ACC112 (cell line): Measurements from ENCODE around the gene NOD1.
"Not testable (repeated sequence)": the region's sequence is repeated elsewhere in the genome, so short reads cannot be mapped to it uniquely, and the experiment has no call there.

Experiments
- H2AFZ ChIP-seq: fragments of 200-600 bp; sonication (generic); one replicate; pipeline ENCODE4 v1.6.0; 2017; ENCODE audit warnings: antibody characterized with exemption, low read length; ENCODE audit not compliant: unreplicated experiment
- H3K27ac ChIP-seq: fragments of 200-600 bp; sonication (generic); 2 replicates; pipeline ENCODE4 v1.5.1; 2014; ENCODE audit warnings: low read depth, mild to moderate bottlenecking, antibody characterized with exemption, low read length, moderate library complexity
- H3K27me3 ChIP-seq: fragments of 200-600 bp; sonication (generic); 2 replicates; pipeline ENCODE4 v1.6.1; 2014; ENCODE audit warnings: mild to moderate bottlenecking, antibody characterized with exemption, low read length, moderate library complexity, mixed read lengths; ENCODE audit not compliant: insufficient read depth
- H3K36me3 ChIP-seq: fragments of 200-600 bp; sonication (generic); 2 replicates; pipeline ENCODE4 v1.6.1; 2016; ENCODE audit warnings: mild to moderate bottlenecking, antibody characterized with exemption, low read length, moderate library complexity, mixed read lengths; ENCODE audit not compliant: insufficient read depth
- H3K4me1 ChIP-seq: fragments of 200-600 bp; sonication (generic); one replicate; pipeline ENCODE4 v1.6.1; 2016; ENCODE audit warnings: low read length, mixed read lengths; ENCODE audit not compliant: insufficient read depth, unreplicated experiment, control insufficient read depth
- H3K4me3 ChIP-seq: fragments of 200-600 bp; sonication (generic); 2 replicates; pipeline ENCODE4 v1.5.1; 2014; ENCODE audit warnings: mild to moderate bottlenecking, low read depth, low read length
- H3K79me2 ChIP-seq: fragments of 200-600 bp; sonication (generic); one replicate; pipeline ENCODE4 v1.6.0; 2016; ENCODE audit warnings: low read length; ENCODE audit not compliant: control insufficient read depth, unreplicated experiment, insufficient read depth

NOD1 gene

GRCh38 chr7:30504301-30505173 lies 26.0 kb upstream of the NOD1 start, which contains the start of gene GGCT:
TSS of gene GGCT (minus strand) at chr7:30504829. CDS start at chr7:30504709, 120 bp downstream.
- Histone ChIP-seq H3K27me3 (no peaks in the 10 kb centered on the region), H3K36me3 (peaks cover 4% of the 10 kb centered on the region), H3K4me1 (peaks cover 15% of the 10 kb centered on the region), H3K4me3 (peak within 1 kb of the TSS; percentile 99), H3K79me2 (peaks cover 43% of the 10 kb centered on the region), H2AFZ (peak within 1 kb of the TSS; percentile 89), H3K27ac (peak within 1 kb of the TSS; percentile 45)

GRCh38 chr7:30503274-30504212 lies 25.0 kb upstream of the NOD1 start:
- Histone ChIP-seq H3K79me2 (peaks cover 43% of the 10 kb centered on the region), H3K27me3 (no peaks in the 10 kb centered on the region), H3K36me3 (peaks cover 8% of the 10 kb centered on the region), H3K27ac (no peak overlapping the region), H3K4me1 (peaks cover 15% of the 10 kb centered on the region), H2AFZ (peak overlapping the region; percentile 89), H3K4me3 (peak overlapping the region; percentile 99)

GRCh38 chr7:30502470-30503251 lies 24.1 kb upstream of the NOD1 start:
- Histone ChIP-seq H2AFZ (no peak overlapping the region), H3K4me1 (peaks cover 15% of the 10 kb centered on the region), H3K27ac (no peak overlapping the region), H3K79me2 (peaks cover 44% of the 10 kb centered on the region), H3K4me3 (peak overlapping the region; percentile 99), H3K27me3 (no peaks in the 10 kb centered on the region), H3K36me3 (peaks cover 10% of the 10 kb centered on the region)

GRCh38 chr7:30501264-30501663 lies 22.7 kb upstream of the NOD1 start:
- no peak overlapping the region for H3K4me3 ChIP-seq
- no peaks in the 10 kb centered on the region for H3K27me3 ChIP-seq
- no peak overlapping the region for H3K27ac ChIP-seq
- H3K79me2 ChIP-seq, result peaks cover 46% of the 10 kb centered on the region
- peaks cover 22% of the 10 kb centered on the region for H3K36me3 ChIP-seq
- H2AFZ ChIP-seq, result no peak overlapping the region
- peaks cover 15% of the 10 kb centered on the region for H3K4me1 ChIP-seq

- Histone ChIP-seq H3K27ac (no peak overlapping the region), H3K79me2 (peaks cover 3% of the 10 kb centered on the region), H3K27me3 (no peaks in the 10 kb centered on the region), H3K4me3 (no peak overlapping the region), H3K36me3 (peaks cover 25% of the 10 kb centered on the region), H2AFZ (no peak overlapping the region), H3K4me1 (no peaks in the 10 kb centered on the region)
Observed at GRCh38 chr7:30493228-30493627, 14.6 kb upstream of the NOD1 start.

GRCh38 chr7:30491417-30491816 lies 12.8 kb upstream of the NOD1 start:
- Histone ChIP-seq H2AFZ (no peak overlapping the region), H3K4me3 (no peak overlapping the region), H3K4me1 (no peaks in the 10 kb centered on the region), H3K79me2 (no peaks in the 10 kb centered on the region), H3K27ac (no peak overlapping the region), H3K36me3 (peaks cover 13% of the 10 kb centered on the region), H3K27me3 (no peaks in the 10 kb centered on the region)

- no peak overlapping the region for H3K27ac ChIP-seq
- no peaks in the 10 kb centered on the region for H3K4me1 ChIP-seq
- no peaks in the 10 kb centered on the region for H3K27me3 ChIP-seq
- no peaks in the 10 kb centered on the region for H3K79me2 ChIP-seq
- H2AFZ ChIP-seq, result no peak overlapping the region
- no peaks in the 10 kb centered on the region for H3K36me3 ChIP-seq
- no peak overlapping the region for H3K4me3 ChIP-seq
Observed at GRCh38 chr7:30487371-30487770, 8.8 kb upstream of the NOD1 start.

GRCh38 chr7:30485667-30486066 lies 7.1 kb upstream of the NOD1 start:
- H3K79me2 ChIP-seq, result no peaks in the 10 kb centered on the region
- no peak overlapping the region for H2AFZ ChIP-seq
- no peak overlapping the region for H3K27ac ChIP-seq
- no peak overlapping the region for H3K4me3 ChIP-seq
- no peaks in the 10 kb centered on the region for H3K27me3 ChIP-seq
- no peaks in the 10 kb centered on the region for H3K36me3 ChIP-seq
- H3K4me1 ChIP-seq, result no peaks in the 10 kb centered on the region

- not testable (repeated sequence) for H3K27me3 ChIP-seq, H3K4me3 ChIP-seq, H3K36me3 ChIP-seq, H3K4me1 ChIP-seq, H3K27ac ChIP-seq, H2AFZ ChIP-seq
- H3K79me2 ChIP-seq, result peaks cover 13% of the 10 kb centered on the region
Observed at GRCh38 chr7:30481416-30481815, 2.8 kb upstream of the NOD1 start.
